Spinal cord (tissue), 10 donors: ENCODE data around the gene YES1. TPM values are rescaled to one million over a fixed set of nuclear protein-coding genes. Genes with fewer than 3 reads are reported as not detected.

Experiments
- DNase-seq, 6 donors: peaks; one replicate each; pipeline versions ENCODE4 v3.0.0 to v3.0.0-alpha.2; 2013 to 2015; ENCODE audit warnings: low spot score in 6 of 6, low read depth in 4 of 6
- H3K27ac ChIP-seq: one replicate; pipeline ENCODE4 v1.5.1; 2013; ENCODE audit warnings: low read depth, low read length, control low read depth
- H3K27me3 ChIP-seq: one replicate; pipeline ENCODE4 v1.6.1; 2013; ENCODE audit warnings: low read length; ENCODE audit not compliant: control insufficient read depth, insufficient read depth
- H3K36me3 ChIP-seq: one replicate; pipeline ENCODE4 v1.6.1; 2013; ENCODE audit warnings: low read length; ENCODE audit not compliant: control insufficient read depth, insufficient read depth
- H3K4me1 ChIP-seq: one replicate; pipeline ENCODE4 v1.6.1; 2013; ENCODE audit warnings: low read length; ENCODE audit not compliant: control insufficient read depth, insufficient read depth
- H3K4me3 ChIP-seq: one replicate; pipeline ENCODE4 v1.5.1; 2013; ENCODE audit warnings: low read depth, low read length, control low read depth
- H3K9me3 ChIP-seq: one replicate; pipeline ENCODE4 v1.6.1; 2013; ENCODE audit warnings: low read length; ENCODE audit not compliant: control insufficient read depth, insufficient read depth
- WGBS: methylation state at CpG from one replicate; pipeline ENCODE4 v1.1.5; 2013; ENCODE audit warnings: missing lambda C conversion rate; ENCODE audit not compliant: insufficient coverage; 5-methylcytosine and 5-hydroxymethylcytosine counted together
- polyA plus RNA-seq, 2 donors: library from polyadenylated mRNA; unstranded; fragments of 120-200 nt; gene quantifications; one replicate each; pipeline ENCODE4 v1.2.1, GENCODE V29; 2013; ENCODE audit not compliant: insufficient read length in 2 of 2
- total RNA-seq, 2 donors: library from RNA; depleted of rRNA in 1 of 2; stranded (reverse); fragments of 120-200 nt in 1 of 2; fragments of >200 nt in 1 of 2; gene quantifications; one replicate each; pipeline versions ENCODE4 v1.2.3 to v1.2.4, GENCODE V29; 2013 to 2014
- donor health status: healthy.

The YES1 gene
- total and polyA plus RNA-seq, 4 donors = 41.7 to 66.6 (median 58.6) TPM

GRCh38 chr18:703213-703967 lies 108.7 kb downstream of the YES1 start:
- DNase-seq = peak in 1 of 6 donors; percentile 75

GRCh38 chr18:697800-698199 lies 114.2 kb downstream of the YES1 start:
- Histone ChIP-seq H3K4me1 (peaks cover 4% of the 10 kb centered on the region), H3K36me3 (peaks cover 3% of the 10 kb centered on the region), H3K27ac (no peak overlapping the region), H3K9me3 (no peaks in the 10 kb centered on the region), H3K4me3 (no peak overlapping the region), H3K27me3 (no peaks in the 10 kb centered on the region)
- DNase-seq = no peak
- 96% methylated on average over 4 of the region's 10 CpGs for WGBS

More at GRCh38 chr18:703213-703967, 108.7 kb downstream of the YES1 start:
- Histone ChIP-seq H3K27me3 (no peaks in the 10 kb centered on the region), H3K27ac (no peak overlapping the region), H3K9me3 (no peaks in the 10 kb centered on the region), H3K4me3 (no peak overlapping the region), H3K4me1 (no peaks in the 10 kb centered on the region), H3K36me3 (no peaks in the 10 kb centered on the region)
- 100% methylated on average over 3 of the region's 8 CpGs for WGBS

- Histone ChIP-seq H3K27ac (no peak overlapping the region), H3K4me3 (no peak overlapping the region), H3K9me3 (no peaks in the 10 kb centered on the region), H3K27me3 (no peaks in the 10 kb centered on the region), H3K4me1 (peaks cover 4% of the 10 kb centered on the region), H3K36me3 (peaks cover 11% of the 10 kb centered on the region)
- no peak for DNase-seq
- WGBS = 100% methylated on average over 1 of the region's 4 CpGs
Measured at GRCh38 chr18:697012-697411, 115.0 kb downstream of the YES1 start.

GRCh38 chr18:693466-694187 lies 118.4 kb downstream of the YES1 start:
- Histone ChIP-seq H3K4me3 (no peak overlapping the region), H3K4me1 (peaks cover 4% of the 10 kb centered on the region), H3K36me3 (peaks cover 16% of the 10 kb centered on the region), H3K27ac (no peak overlapping the region), H3K27me3 (no peaks in the 10 kb centered on the region), H3K9me3 (no peaks in the 10 kb centered on the region)
- DNase-seq = peak in 2 of 6 donors; percentile 9 to 79
- 55% methylated on average over 5 of the region's 8 CpGs for WGBS

GRCh38 chr18:692824-693223 lies 119.2 kb downstream of the YES1 start:
- H3K27ac ChIP-seq = no peak overlapping the region
- H3K4me1 ChIP-seq = peaks cover 4% of the 10 kb centered on the region
- 86% methylated on average over 5 of the region's 6 CpGs for WGBS
- no peaks in the 10 kb centered on the region for H3K9me3 ChIP-seq
- no peak overlapping the region for H3K4me3 ChIP-seq
- DNase-seq = no peak
- H3K27me3 ChIP-seq = no peaks in the 10 kb centered on the region
- H3K36me3 ChIP-seq = peaks cover 16% of the 10 kb centered on the region

GRCh38 chr18:688323-688722 lies 123.7 kb downstream of the YES1 start:
- H3K27ac ChIP-seq = no peak overlapping the region
- H3K27me3 ChIP-seq = no peaks in the 10 kb centered on the region
- H3K4me1 ChIP-seq = peaks cover 12% of the 10 kb centered on the region
- peaks cover 22% of the 10 kb centered on the region for H3K36me3 ChIP-seq
- no peak overlapping the region for H3K4me3 ChIP-seq
- H3K9me3 ChIP-seq = no peaks in the 10 kb centered on the region
- 73% methylated on average over 5 of the region's 5 CpGs for WGBS
- DNase-seq = no peak

GRCh38 chr18:686339-687111 lies 125.5 kb downstream of the YES1 start:
- DNase-seq = peak in 1 of 6 donors; percentile 26
- no peaks in the 10 kb centered on the region for H3K9me3 ChIP-seq
- no peak overlapping the region for H3K4me3 ChIP-seq
- WGBS = 24% methylated on average over 7 of the region's 11 CpGs
- no peaks in the 10 kb centered on the region for H3K27me3 ChIP-seq
- peaks cover 14% of the 10 kb centered on the region for H3K36me3 ChIP-seq
- H3K27ac ChIP-seq = no peak overlapping the region
- H3K4me1 ChIP-seq = peaks cover 12% of the 10 kb centered on the region

GRCh38 chr18:685438-685837 lies 126.6 kb downstream of the YES1 start:
- H3K4me3 ChIP-seq = no peak overlapping the region
- 83% methylated on average over 2 of the region's 3 CpGs for WGBS

GRCh38 chr18:683531-683930 lies 128.5 kb downstream of the YES1 start:
- Histone ChIP-seq H3K4me3 (no peak overlapping the region), H3K27ac (no peak overlapping the region)

More at GRCh38 chr18:685438-685837, 126.6 kb downstream of the YES1 start:
- no peaks in the 10 kb centered on the region for H3K27me3 ChIP-seq
- no peaks in the 10 kb centered on the region for H3K9me3 ChIP-seq
- no peak for DNase-seq
- no peak overlapping the region for H3K27ac ChIP-seq
- peaks cover 22% of the 10 kb centered on the region for H3K36me3 ChIP-seq
- H3K4me1 ChIP-seq = peaks cover 12% of the 10 kb centered on the region

More at GRCh38 chr18:683531-683930, 128.5 kb downstream of the YES1 start:
- no peak for DNase-seq
- no peaks in the 10 kb centered on the region for H3K27me3 ChIP-seq
- H3K4me1 ChIP-seq = peaks cover 12% of the 10 kb centered on the region
- WGBS = 75% methylated on average over 4 of the region's 5 CpGs
- H3K36me3 ChIP-seq = peaks cover 28% of the 10 kb centered on the region
- no peaks in the 10 kb centered on the region for H3K9me3 ChIP-seq
